Neutrophil (primary cell): ENCODE results near the gene KCNQ1.

ENCODE experiments used
- H3K27ac ChIP-seq: fragments of 200-600 bp; sonication (generic); 2 replicates; pipeline ENCODE4 v1.5.1; 2016; ENCODE audit warnings: mild to moderate bottlenecking, moderate library complexity
- H3K27me3 ChIP-seq: fragments of 200-600 bp; sonication (generic); 2 replicates; pipeline ENCODE4 v1.6.0; 2016; ENCODE audit warnings: mild to moderate bottlenecking
- H3K36me3 ChIP-seq: fragments of 200-600 bp; sonication (generic); 2 replicates; pipeline ENCODE4 v1.5.1; 2017
- H3K4me1 ChIP-seq, 2 experiments: fragments of 200-600 bp in 1 of 2; sonication (generic) in 1 of 2; 1 replicate in 1 of 2; 2 replicates in 1 of 2; pipeline versions ENCODE4 v1.5.1 to v1.6.1; 2013 to 2016; ENCODE audit warnings: low read depth in 1 of 2, low read length in 1 of 2, mild to moderate bottlenecking in 1 of 2, moderate library complexity in 1 of 2; ENCODE audit not compliant: control insufficient read depth in 1 of 2, insufficient read depth in 1 of 2
- H3K4me3 ChIP-seq, 2 experiments: fragments of 200-600 bp in 1 of 2; sonication (generic) in 1 of 2; 1 replicate in 1 of 2; 2 replicates in 1 of 2; pipeline ENCODE4 v1.5.1; 2013 to 2016; ENCODE audit warnings: low read depth in 1 of 2, low read length in 1 of 2, mild to moderate bottlenecking in 1 of 2, moderate library complexity in 1 of 2
- H3K9me3 ChIP-seq: fragments of 200-600 bp; sonication (generic); 2 replicates; pipeline ENCODE4 v1.5.1; 2016
- TF ChIP-seq, protein P1 (sequence below): fragments of 200-600 bp; sonication (generic); IDR thresholded peaks from 2 replicates; pipeline ENCODE4 v1.5.1; 2016; ENCODE audit warnings: antibody characterized with exemption

Gene KCNQ1

DNA sequence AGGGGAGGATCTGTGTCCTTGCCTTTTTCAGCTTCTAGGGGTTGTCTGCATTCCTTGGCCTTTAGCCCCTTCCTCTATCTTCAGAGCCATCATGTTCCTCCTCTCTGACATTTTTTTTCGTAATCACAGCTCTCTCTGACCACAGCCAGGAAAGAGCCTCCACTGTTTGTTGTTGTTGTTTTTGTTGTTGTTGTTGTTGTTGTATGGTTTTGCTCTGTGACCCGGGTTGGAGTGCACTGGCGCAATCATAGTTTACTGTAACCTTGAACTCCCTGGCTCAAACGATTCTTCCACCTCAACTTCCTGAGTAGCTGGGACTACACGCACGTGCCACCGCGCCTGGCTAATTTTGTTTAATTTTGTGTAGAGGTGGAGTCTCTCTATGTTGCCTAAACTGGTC is 310.3 kb downstream of the KCNQ1 start:
- Histone ChIP-seq H3K4me1 (no peaks in the 10 kb centered on the region), H3K27me3 (no peaks in the 10 kb centered on the region), H3K36me3 (no peaks in the 10 kb centered on the region), H3K9me3 (no peaks in the 10 kb centered on the region), H3K4me3 (no peak overlapping the region), H3K27ac (no peak overlapping the region)
- TF ChIP-seq, protein P1, sequence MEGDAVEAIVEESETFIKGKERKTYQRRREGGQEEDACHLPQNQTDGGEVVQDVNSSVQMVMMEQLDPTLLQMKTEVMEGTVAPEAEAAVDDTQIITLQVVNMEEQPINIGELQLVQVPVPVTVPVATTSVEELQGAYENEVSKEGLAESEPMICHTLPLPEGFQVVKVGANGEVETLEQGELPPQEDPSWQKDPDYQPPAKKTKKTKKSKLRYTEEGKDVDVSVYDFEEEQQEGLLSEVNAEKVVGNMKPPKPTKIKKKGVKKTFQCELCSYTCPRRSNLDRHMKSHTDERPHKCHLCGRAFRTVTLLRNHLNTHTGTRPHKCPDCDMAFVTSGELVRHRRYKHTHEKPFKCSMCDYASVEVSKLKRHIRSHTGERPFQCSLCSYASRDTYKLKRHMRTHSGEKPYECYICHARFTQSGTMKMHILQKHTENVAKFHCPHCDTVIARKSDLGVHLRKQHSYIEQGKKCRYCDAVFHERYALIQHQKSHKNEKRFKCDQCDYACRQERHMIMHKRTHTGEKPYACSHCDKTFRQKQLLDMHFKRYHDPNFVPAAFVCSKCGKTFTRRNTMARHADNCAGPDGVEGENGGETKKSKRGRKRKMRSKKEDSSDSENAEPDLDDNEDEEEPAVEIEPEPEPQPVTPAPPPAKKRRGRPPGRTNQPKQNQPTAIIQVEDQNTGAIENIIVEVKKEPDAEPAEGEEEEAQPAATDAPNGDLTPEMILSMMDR: no peak

DNA sequence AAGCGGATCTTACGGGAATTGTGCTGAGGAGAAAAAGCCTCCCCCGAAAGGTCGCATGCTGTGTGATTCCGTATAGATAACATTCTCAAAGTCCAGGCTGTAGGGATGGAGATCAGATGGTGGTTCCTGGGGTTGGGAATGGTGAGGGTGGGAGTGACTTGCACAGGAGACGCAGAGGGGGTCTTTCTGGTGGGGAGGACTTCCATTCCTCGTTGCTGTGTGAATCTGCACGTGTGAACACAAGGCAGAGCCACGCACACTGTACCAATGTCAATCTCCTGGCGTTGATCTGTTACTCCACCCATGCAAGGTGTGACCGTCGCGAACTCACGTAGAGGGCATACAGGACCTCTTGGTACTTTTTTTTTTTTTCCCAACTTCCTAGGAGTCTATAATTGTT is 313.9 kb downstream of the KCNQ1 start:
- Histone ChIP-seq H3K4me1 (no peaks in the 10 kb centered on the region), H3K9me3 (no peaks in the 10 kb centered on the region), H3K27me3 (no peaks in the 10 kb centered on the region), H3K36me3 (no peaks in the 10 kb centered on the region), H3K27ac (no peak overlapping the region), H3K4me3 (no peak overlapping the region)
- TF ChIP-seq, protein P1: no peak

DNA sequence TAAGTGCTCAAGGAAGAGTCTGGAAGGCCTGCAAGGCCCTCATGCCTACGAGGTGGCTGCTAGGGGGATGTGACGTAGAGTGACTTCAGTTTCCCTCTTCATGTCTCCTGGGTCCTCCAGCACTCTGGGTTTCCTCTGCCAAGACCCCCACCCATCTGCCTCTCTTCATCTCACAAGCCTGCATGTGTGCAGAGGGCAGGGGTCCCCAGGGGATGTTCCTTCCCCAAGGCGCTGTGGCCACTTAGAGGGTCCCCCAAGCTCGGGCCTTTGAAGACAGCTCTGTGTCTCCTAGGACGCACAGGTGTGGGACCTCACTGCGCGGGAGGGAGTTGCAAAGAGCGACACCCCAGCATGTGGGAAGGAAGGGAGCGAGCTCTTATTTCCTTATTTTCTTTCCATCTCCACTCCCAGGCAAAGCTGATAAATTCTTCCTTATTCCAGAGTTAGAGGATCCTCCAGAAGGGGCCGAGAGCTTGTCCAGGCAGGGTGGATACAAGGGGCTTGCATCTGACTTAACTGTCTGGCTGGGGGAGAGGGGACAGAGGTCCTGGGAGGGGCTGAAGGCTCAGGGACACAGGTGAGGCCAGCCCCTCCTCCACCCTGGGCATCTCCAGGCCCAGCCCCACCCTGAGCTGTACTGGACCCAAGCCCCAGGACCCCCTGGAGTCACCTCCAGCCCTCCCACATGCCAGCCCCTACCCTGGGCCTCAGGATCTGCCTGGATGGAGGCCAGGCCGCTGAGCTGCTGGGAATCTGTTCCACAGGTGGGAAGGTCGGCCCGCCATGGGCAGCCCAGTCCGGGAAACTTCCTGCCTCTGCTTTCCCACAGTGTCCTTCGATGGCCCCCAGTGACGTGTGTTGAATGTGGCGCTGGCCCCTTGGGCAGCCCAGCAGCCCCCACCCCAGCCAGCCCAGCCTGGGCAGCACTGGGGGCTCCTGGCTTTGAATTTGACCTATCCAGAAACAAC is 314.7 kb downstream of the KCNQ1 start:
- no peaks in the 10 kb centered on the region for H3K36me3 ChIP-seq
- no peaks in the 10 kb centered on the region for H3K4me1 ChIP-seq
- no peaks in the 10 kb centered on the region for H3K27me3 ChIP-seq
- H3K9me3 ChIP-seq: no peaks in the 10 kb centered on the region
- TF ChIP-seq, protein P1: no peak
- H3K27ac ChIP-seq: no peak overlapping the region
- H3K4me3 ChIP-seq: no peak overlapping the region

DNA sequence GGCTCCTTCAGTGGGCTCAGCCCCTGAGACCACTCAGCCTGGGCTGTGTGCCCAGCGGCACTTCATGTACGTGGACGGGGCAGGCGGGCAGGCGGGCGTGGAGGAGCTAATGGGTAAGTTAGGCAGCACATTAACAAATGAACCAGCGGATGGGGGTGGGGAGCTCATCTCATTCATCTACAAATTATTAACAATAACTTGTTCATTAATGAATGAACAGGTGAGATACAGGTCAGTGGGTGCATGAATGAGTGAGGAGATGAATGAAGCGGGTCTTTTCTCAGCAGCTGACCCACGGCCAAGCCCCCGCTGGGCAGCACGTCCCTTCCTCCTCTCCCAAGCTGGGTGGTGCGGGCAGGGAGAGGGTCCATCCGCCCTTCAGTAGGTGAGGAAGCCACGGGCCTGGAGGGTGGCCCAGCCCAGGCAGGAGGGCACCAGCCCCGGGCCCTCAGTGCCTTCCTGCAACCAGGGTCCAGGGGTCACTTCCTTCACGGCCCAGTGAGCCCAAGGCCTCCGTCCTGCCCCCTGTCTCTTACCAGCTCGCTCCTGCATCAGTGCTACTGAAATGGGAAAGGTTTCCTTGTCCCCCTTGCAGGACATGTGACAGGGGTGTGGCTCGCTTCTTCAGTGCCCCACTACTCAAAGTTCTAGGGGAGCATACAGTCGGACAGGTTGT is 315.5 kb downstream of the KCNQ1 start:
- Histone ChIP-seq H3K9me3 (no peaks in the 10 kb centered on the region), H3K27me3 (no peaks in the 10 kb centered on the region)
- TF ChIP-seq, protein P1: no peak

DNA sequence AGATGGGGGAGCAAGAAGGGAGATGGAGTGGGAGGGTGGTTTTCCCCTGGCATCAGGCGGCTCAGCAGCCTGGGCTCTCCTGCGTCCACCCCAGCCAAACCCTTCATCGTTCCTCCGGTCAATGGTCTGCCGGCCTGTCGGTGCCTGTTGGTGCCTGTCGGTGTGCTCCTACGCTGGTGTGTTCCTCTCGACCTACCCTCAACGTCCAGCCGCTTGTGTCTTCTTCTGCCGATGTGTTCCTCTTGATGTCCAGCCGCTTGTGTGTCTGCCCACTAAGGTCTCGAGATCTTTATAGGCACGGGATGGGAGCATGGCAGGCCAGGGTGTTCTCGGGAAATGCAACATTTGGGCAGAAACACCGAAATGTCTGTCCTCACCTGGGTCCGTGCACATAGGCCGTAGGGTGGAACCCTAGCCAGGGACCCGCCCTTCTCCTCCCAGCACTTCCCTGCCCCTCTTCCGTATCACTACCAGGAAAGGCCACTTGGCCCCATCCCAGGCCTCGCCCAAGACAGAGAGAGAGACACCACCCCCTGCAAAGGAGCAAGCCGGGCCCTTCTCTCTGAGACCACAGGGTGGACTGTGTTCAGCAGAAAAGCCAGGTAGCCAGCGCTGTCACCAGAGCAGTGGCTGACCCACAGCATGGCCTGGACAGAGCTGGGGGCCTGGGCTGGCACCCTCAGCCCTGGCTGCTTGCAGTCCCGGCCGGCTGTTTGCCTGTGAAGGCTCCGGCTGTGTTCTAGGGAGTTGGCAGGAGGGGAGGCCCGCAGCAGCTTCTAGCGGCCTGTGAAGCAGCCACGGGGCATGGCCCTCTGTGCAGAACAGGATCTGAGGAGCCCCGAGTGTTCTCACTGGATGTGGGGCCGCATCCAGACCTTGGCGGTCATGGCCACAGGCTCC is 316.6 kb downstream of the KCNQ1 start:
- Histone ChIP-seq H3K4me3 (no peak overlapping the region), H3K27me3 (no peaks in the 10 kb centered on the region), H3K4me1 (no peaks in the 10 kb centered on the region), H3K27ac (no peak overlapping the region), H3K9me3 (no peaks in the 10 kb centered on the region), H3K36me3 (no peaks in the 10 kb centered on the region)
- TF ChIP-seq, protein P1: no peak

More for the DNA sequence above, 315.5 kb downstream of the KCNQ1 start:
- Histone ChIP-seq H3K36me3 (no peaks in the 10 kb centered on the region), H3K4me1 (no peaks in the 10 kb centered on the region), H3K4me3 (no peak overlapping the region), H3K27ac (no peak overlapping the region)
